GM21619 (cell line): ENCODE data around the gene COL4A2.

Experiments
- ATAC-seq: cut with Tn5 transposase; IDR thresholded peaks from one replicate; pipeline ENCODE4 v1.9.1; 2021; ENCODE audit not compliant: unreplicated experiment

The COL4A2 gene

GRCh38 chr13:110306960-110307766, at the start of gene COL4A2, which contains the start of gene COL4A1:
Gene COL4A2, plus strand, starts transcription at chr13:110307284. Its CDS starts 620 bp downstream, at chr13:110307904.
Gene COL4A1, minus strand, starts transcription at chr13:110307157. Its CDS starts 130 bp downstream, at chr13:110307027.
- ATAC-seq, result no peak

- ATAC-seq, result no peak
These were observed 49.7 kb upstream of the COL4A2 start for GRCh38 chr13:110257408-110257807.

DNA sequence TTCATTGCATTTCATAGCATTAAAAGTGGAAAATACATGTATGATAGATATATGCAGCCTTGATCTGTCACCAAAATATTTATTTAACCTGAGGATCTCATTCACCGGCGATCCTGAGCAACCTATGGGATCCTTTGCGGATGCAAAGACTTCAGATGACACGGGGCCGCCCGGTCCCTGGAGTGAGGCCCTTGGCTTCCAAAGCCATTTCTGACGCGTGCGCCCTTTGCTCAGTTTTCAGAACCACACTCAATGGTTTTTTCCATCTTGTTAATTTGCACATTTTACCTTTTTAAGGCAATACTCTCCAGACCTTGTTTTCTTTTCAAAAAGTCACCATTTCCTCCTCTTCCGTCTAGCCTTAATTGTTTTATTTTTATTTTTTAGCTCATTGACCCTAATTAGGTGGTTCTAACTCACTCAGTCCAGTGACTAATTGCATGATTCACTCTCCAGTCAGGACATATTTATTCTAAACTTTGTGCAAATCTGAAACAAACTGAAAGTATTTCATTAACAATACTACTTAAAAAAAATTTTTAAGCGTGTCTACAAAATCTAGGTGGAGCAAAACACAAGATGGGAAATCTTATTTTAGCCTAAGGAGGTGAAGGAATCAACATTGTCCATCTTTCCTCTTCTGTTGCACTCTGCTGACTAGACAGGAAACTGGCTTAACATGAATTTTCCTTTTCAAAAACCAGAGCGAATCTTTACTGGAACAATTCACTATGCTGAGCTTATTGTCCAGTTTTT, 48.0 kb upstream of the COL4A2 start:
- ATAC-seq, result no peak

DNA sequence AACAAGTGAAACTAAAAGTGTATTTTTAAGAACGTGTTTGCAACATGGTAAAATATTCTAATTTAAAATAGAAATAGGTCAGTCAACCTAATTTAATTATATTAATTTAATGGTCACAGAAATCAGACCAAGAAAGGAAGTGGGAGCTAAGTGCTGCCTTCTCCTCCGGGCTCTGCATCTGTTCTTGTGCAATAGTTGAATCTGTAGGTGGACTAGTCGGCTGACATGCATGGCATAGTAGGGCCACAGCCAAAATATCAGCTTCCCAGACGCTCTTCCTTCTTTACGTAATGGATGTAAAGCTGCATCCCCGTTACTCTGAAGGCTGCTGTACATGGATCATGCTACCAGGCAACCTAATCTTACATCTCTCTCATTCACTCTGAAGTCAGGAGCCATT, 47.4 kb upstream of the COL4A2 start:
- no peak for ATAC-seq

- ATAC-seq, result no peak
These were observed 45.7 kb upstream of the COL4A2 start for GRCh38 chr13:110261166-110262081.

GRCh38 chr13:110262082-110262436, 45.0 kb upstream of the COL4A2 start:
- no peak for ATAC-seq

DNA sequence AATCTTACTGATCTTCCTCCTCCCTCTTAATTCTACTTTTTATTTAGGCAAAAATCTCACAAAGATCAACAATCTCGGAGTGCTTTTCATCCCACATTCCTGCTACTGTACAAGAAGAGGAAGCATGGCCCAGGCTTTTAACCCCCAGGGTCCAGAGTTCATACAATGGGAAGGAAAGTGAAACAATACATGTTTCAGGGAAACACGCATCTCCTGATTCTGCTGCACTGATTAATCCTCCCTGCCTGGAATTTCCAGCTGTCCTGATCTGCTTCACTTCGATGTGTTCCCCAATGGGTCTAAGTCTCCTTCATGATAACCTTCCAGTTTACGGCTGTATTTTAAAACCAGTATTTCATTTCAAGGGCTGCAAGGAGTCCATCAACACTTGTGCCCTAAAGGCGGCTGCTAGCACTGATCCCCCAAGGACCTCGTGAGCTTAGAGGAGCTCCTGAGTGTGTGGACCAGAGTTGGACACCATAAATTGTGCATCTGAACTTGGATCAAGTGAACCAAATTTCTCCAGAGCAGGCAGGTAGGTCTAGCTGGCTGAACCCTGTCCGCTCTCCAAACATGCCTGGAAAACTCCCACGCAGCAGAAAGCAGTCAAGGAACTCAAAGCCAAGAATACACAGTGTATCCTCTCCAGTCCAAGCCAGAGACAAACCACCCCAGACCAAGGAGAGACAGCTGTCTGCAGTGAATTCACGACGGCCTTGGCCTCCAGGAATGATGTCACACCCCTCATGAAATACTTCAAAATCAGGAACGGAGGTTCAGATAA, 44.4 kb upstream of the COL4A2 start:
- ATAC-seq, result no peak

DNA sequence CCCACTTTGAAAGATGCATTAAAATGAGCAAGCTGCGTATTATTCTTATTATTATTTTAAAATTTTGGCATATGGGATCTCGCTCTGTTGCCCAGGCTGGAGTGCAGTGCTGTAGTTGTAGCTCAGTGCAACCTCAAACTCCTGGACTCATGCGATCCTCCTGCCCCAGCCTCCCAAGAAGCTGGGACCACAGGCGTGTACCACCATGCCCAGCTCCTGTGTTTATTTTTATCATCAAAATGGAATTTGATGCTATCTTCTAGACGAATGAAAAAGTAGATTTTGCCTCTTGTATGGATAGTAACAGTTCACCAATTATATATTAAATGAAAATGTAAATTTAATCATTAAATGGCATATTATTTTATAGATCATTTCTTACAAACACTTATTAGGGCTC, 43.7 kb upstream of the COL4A2 start:
- ATAC-seq, result no peak

DNA sequence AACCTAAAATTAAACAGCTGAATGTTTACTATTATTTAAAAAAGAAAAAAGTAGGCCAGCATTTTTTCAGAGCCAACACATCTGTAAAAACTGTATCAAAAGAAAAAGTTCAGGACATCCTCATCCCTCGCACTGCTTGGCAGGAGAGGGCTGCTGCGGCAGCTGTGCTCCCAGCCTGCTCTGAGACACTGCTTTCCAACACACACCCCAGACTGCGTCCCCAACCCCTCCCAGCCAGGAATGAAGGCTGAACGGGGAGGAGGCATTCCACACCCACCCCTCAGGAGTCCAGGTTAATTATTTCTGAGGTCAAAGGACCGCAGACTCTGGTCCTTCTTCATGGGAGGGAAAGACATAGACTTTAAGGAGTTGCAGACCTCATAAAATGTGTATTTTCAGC, 43.2 kb upstream of the COL4A2 start:
- ATAC-seq, result no peak

DNA sequence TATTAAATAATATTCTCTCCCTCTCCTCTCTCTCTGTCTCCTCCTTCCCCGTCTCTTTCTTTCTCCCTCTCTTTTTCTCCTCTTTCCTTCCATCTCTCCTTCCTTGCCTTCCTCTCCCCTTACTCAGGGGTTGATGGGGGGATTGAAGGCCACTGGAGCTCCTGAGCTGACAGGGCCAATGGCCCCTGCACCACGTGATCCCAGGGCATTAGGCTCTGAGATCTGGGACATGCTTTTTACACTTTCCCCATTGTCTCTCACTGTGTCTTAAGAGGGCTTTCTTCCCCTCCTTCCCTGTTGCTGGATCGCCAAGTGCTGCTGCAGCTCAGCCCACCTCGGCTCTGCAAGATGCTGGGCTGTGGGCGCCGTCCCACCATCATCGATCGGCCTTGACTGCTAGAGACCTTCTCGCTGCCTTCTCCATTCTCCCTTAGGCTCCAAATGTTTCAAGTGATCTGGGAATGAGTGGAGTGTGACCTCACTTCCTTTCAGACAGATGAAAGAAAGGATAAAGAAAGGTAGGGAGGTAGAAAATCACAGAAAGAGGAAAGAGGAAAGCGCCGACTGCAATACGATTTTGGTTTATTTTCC, 42.3 kb upstream of the COL4A2 start:
- ATAC-seq, result no peak

DNA sequence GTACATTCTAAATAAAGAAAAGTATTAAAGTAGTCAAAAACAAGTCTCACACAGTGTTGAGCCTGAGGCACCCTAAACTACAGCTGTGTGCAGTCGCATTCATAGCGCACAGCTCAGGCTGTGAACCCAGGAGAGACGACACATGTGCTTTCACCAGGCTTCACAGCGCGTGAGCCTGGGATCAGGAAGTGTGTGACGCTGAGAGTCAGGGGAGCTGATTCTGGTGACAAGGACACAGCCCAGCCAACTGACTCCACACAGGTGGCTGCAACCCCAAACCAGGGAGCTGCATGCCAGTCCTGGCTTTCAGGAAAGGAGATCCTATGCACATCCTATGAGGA, 41.8 kb upstream of the COL4A2 start:
- ATAC-seq, result no peak

- no peak for ATAC-seq
These were observed 41.2 kb upstream of the COL4A2 start for GRCh38 chr13:110265682-110266430.

GRCh38 chr13:110266431-110266809, 40.7 kb upstream of the COL4A2 start:
- ATAC-seq, result no peak

DNA sequence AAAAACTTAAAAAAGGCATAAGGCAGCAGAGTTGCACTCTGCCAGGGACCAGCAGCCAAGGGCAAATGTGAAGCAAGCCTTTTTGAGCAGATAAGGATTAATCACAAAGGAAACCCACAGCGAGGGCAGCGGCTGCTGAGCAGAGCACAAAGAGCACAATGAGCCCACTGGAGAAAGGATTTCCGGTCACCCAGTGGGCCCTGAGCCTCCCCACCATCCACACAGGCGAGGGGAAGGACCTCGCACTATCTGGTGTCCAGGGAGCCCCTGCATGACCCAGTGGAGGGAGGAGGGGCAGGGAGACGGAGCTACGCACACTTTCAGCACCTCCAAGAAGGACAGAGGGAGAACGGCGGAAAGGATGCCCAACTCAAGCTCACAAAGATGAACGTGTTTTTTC, 40.1 kb upstream of the COL4A2 start:
- ATAC-seq, result no peak

- no peak for ATAC-seq
These were observed 39.0 kb upstream of the COL4A2 start for GRCh38 chr13:110268061-110268460.

DNA sequence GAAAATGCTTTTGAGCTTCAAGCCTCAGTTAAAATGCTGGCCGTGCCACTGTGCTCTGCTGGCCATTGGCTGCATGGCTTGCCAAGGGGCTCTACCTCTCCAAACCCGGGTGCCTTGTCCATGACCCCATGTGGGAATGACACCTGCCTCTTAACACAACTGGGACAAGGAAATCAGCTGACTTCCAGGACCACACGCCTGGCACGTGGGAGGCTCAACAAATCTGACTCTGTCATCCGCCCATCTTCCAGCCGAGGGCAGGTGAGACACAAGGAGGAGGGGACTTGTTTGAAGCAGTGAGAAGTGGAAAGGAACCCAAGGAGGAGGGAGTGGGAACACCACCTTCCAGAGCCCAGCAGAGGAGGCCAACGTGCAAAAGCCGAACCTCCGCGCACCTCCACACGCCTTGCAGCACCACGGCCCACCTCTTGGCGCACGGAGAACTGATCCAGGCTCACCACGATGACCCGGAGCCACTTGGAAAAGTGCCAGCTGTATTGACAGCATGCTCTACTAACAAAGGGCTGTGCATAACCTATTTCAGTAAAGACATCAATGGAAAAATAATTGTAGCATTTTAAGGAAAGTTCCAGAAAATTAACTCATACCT, 38.4 kb upstream of the COL4A2 start:
- no peak for ATAC-seq

- no peak for ATAC-seq
These were observed 37.4 kb upstream of the COL4A2 start for GRCh38 chr13:110269509-110270185.

- no peak for ATAC-seq
These were observed 36.6 kb upstream of the COL4A2 start for GRCh38 chr13:110270507-110270906.

GRCh38 chr13:110271313-110271712, 35.8 kb upstream of the COL4A2 start:
- ATAC-seq, result no peak
